H9 (cell line): ENCODE results near the gene ZSCAN22. TPM values are rescaled to one million over a fixed set of nuclear protein-coding genes. Genes with fewer than 3 reads are reported as not detected.

ENCODE experiments used
- DNase-seq: peaks from one replicate; pipeline ENCODE4 v3.0.0-alpha.2; 2017
- H2AFZ ChIP-seq: one replicate; pipeline ENCODE4 v1.6.1; 2013; ENCODE audit warnings: mild to moderate bottlenecking, low read length, control low read depth, moderate library complexity
- H2AK5ac ChIP-seq: 2 replicates; pipeline ENCODE4 v1.6.1; 2013; ENCODE audit warnings: low read length, control low read depth, mixed read lengths; ENCODE audit not compliant: insufficient read length
- H2BK120ac ChIP-seq: one replicate; pipeline ENCODE4 v1.6.1; 2013; ENCODE audit warnings: low read depth, mild to moderate bottlenecking, low read length, control low read depth, inconsistent platforms; ENCODE audit not compliant: poor library complexity, severe bottlenecking
- H2BK12ac ChIP-seq: 2 replicates; pipeline ENCODE4 v1.6.1; 2013; ENCODE audit warnings: low read length, control low read depth, mixed read lengths, low read depth; ENCODE audit not compliant: insufficient read length
- H2BK15ac ChIP-seq: 2 replicates; pipeline ENCODE4 v1.6.1; 2013; ENCODE audit warnings: low read depth, low read length, control low read depth
- H2BK20ac ChIP-seq: one replicate; pipeline ENCODE4 v1.6.1; 2013; ENCODE audit warnings: low read depth, mild to moderate bottlenecking, low read length, control low read depth, inconsistent platforms; ENCODE audit not compliant: poor library complexity, severe bottlenecking
- H2BK5ac ChIP-seq: 2 replicates; pipeline ENCODE4 v1.6.1; 2013; ENCODE audit warnings: low read length, control low read depth, mixed read lengths; ENCODE audit not compliant: insufficient read length
- H3K14ac ChIP-seq: 2 replicates; pipeline ENCODE4 v1.6.1; 2013; ENCODE audit warnings: low read length, control low read depth; ENCODE audit not compliant: insufficient read depth
- H3K18ac ChIP-seq: 2 replicates; pipeline ENCODE4 v1.6.1; 2013; ENCODE audit warnings: low read depth, mild to moderate bottlenecking, mixed read lengths, low read length, control low read depth; ENCODE audit not compliant: insufficient read length
- H3K23ac ChIP-seq: 2 replicates; pipeline ENCODE4 v1.6.1; 2013; ENCODE audit warnings: low read length, control low read depth, mixed read lengths, low read depth; ENCODE audit not compliant: insufficient read length
- H3K23me2 ChIP-seq: 2 replicates; pipeline ENCODE4 v1.6.1; 2013; ENCODE audit warnings: low read depth, mild to moderate bottlenecking, mixed read lengths, low read length, control low read depth; ENCODE audit not compliant: insufficient read length, poor library complexity, severe bottlenecking
- H3K27ac ChIP-seq: 2 replicates; pipeline ENCODE4 v1.5.1; 2013; ENCODE audit warnings: low read length, control low read depth, mixed read lengths, low read depth; ENCODE audit not compliant: insufficient read length
- H3K27me3 ChIP-seq: 2 replicates; pipeline ENCODE4 v1.6.1; 2013; ENCODE audit warnings: low read length, control low read depth, inconsistent platforms; ENCODE audit not compliant: insufficient read depth
- H3K4ac ChIP-seq: 2 replicates; pipeline ENCODE4 v1.6.1; 2013; ENCODE audit warnings: low read depth, mild to moderate bottlenecking, control low read depth, inconsistent platforms, low read length, moderate library complexity
- H3K4me1 ChIP-seq: 2 replicates; pipeline ENCODE4 v1.6.1; 2013; ENCODE audit warnings: low read length, control low read depth, inconsistent platforms; ENCODE audit not compliant: insufficient read depth
- H3K4me2 ChIP-seq: 2 replicates; pipeline ENCODE4 v1.6.1; 2013; ENCODE audit warnings: low read length, control low read depth, mixed read lengths; ENCODE audit not compliant: insufficient read length, insufficient read depth
- H3K56ac ChIP-seq: 2 replicates; pipeline ENCODE4 v1.6.1; 2013; ENCODE audit warnings: low read depth, mild to moderate bottlenecking, mixed read lengths, low read length, control low read depth; ENCODE audit not compliant: insufficient read length
- H3K79me1 ChIP-seq: 2 replicates; pipeline ENCODE4 v1.6.1; 2013; ENCODE audit warnings: low read depth, mild to moderate bottlenecking, moderate library complexity, low read length, control low read depth, inconsistent platforms; ENCODE audit not compliant: insufficient read depth, poor library complexity, severe bottlenecking
- H3K79me2 ChIP-seq: 2 replicates; pipeline ENCODE4 v1.6.1; 2013; ENCODE audit warnings: low read length, control low read depth, inconsistent platforms; ENCODE audit not compliant: insufficient read depth
- H3K9ac ChIP-seq: 2 replicates; pipeline ENCODE4 v1.6.1; 2013; ENCODE audit warnings: low read length, control low read depth, mixed read lengths; ENCODE audit not compliant: insufficient read length; ENCODE audit errors: extremely low read depth
- H3K9me3 ChIP-seq: one replicate; pipeline ENCODE4 v1.6.1; 2013; ENCODE audit warnings: low read depth, low read length, inconsistent platforms; ENCODE audit not compliant: control insufficient read depth
- H3T11ph ChIP-seq: one replicate; pipeline ENCODE4 v1.6.1; 2013; ENCODE audit warnings: mild to moderate bottlenecking, low read length, control low read depth, inconsistent platforms
- H4K20me1 ChIP-seq: one replicate; pipeline ENCODE4 v1.6.1; 2013; ENCODE audit not compliant: control insufficient read depth, insufficient read length, insufficient read depth
- H4K5ac ChIP-seq: 2 replicates; pipeline ENCODE4 v1.6.1; 2013; ENCODE audit warnings: low read depth, mild to moderate bottlenecking, mixed read lengths, low read length, control low read depth; ENCODE audit not compliant: insufficient read length
- H4K8ac ChIP-seq: replicated peaks from 2 replicates; pipeline ENCODE4 v1.6.1; 2013; ENCODE audit warnings: low read length, control low read depth, mixed read lengths, low read depth; ENCODE audit not compliant: insufficient read length
- H4K91ac ChIP-seq: 2 replicates; pipeline ENCODE4 v1.6.1; 2013; ENCODE audit warnings: low read depth, mild to moderate bottlenecking, moderate library complexity, mixed read lengths, low read length, control low read depth; ENCODE audit not compliant: insufficient read length
- H3K27ac Mint-ChIP-seq, 3 experiments: 2 replicates in 2 of 3; 3 replicates in 1 of 3; pipeline ENCODE4 v1.8.0; 2020 to 2021; ENCODE audit warnings: mixed read lengths in 3 of 3, mild to moderate bottlenecking in 1 of 3, moderate library complexity in 1 of 3
- H3K27me3 Mint-ChIP-seq: 2 replicates; pipeline ENCODE4 v1.8.0; 2021; ENCODE audit warnings: low read depth, mild to moderate bottlenecking, moderate library complexity, mixed read lengths
- H3K36me3 Mint-ChIP-seq, 3 experiments: 2 replicates in 2 of 3; 3 replicates in 1 of 3; pipeline ENCODE4 v1.8.0; 2020 to 2021; ENCODE audit warnings: low read depth in 3 of 3, mixed read lengths in 3 of 3; ENCODE audit not compliant: insufficient read depth in 1 of 3
- H3K4me1 Mint-ChIP-seq, 2 experiments: 2 replicates each; pipeline ENCODE4 v1.8.0; 2020; ENCODE audit warnings: mixed read lengths in 2 of 2
- H3K4me3 Mint-ChIP-seq, 2 experiments: 2 replicates in 1 of 2; 3 replicates in 1 of 2; pipeline ENCODE4 v1.8.0; 2020 to 2021; ENCODE audit warnings: mild to moderate bottlenecking in 2 of 2, mixed read lengths in 2 of 2, moderate library complexity in 1 of 2
- H3K9me3 Mint-ChIP-seq, 2 experiments: 2 replicates in 1 of 2; 3 replicates in 1 of 2; pipeline ENCODE4 v1.8.0; 2020; ENCODE audit warnings: mild to moderate bottlenecking in 2 of 2, mixed read lengths in 2 of 2, moderate library complexity in 1 of 2
- CTCF ChIP-seq: fragments of 200-600 bp; sonication (generic); conservative IDR thresholded peaks from 3 replicates; pipeline ENCODE4 v1.8.0; 2021; ENCODE audit warnings: antibody characterized with exemption, mild to moderate bottlenecking
- WGBS: extraction: QIAGEN DNeasy Blood & Tissue Kit; methylation state at CpG from one replicate; pipeline ENCODE4 v1.1.7; 2013; ENCODE audit warnings: missing lambda C conversion rate, low lambda C conversion rate, mixed read lengths; ENCODE audit not compliant: insufficient read length; ENCODE audit errors: extremely low coverage; 5-methylcytosine and 5-hydroxymethylcytosine counted together
- total RNA-seq: library from RNA; stranded (reverse); gene quantifications from 2 replicates; pipeline ENCODE4 v1.2.1, GENCODE V29; 2021

ZSCAN22 gene
- total RNA-seq, 1 experiment from 2014 or later, result 4.8 TPM

DNA sequence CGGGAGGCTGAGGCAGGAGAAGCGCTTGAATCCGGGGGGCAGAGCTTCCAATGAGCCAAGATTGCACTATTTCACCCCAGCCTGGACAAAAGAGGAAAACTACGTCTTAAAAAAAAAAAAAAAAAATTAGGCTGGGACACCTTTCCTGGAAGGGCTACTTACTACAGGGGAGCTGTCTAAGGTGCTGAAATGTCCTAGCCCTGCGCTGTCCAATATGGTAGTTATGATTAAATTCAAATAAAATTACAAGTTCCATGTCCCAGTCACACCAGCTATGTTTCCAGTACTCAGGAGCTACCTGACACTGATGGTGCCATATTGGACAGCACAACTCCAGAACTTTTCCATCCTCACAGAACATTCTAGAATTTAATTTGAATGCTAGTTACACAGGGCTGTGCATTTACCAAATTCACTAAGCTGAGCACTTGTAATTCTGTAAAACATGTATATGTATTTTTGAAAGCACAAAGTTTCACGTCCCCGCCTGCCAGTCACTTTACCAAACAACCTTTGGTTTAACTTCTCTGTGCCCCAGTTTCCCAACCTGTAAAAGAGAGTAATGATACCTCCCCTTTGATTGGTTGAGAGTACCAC is 9.2 kb upstream of the ZSCAN22 start:
- H3K79me1 ChIP-seq, result no peaks in the 10 kb centered on the region
- Mint-ChIP-seq H3K27ac (no peak overlapping the region), H3K36me3 (peaks cover 16 to 32% (median 30%) of the 10 kb centered on the region in 3 experiments), H3K9me3 (no peaks in the 10 kb centered on the region), H3K27me3 (no peaks in the 10 kb centered on the region), H3K4me3 (no peak overlapping the region), H3K4me1 (no peaks in the 10 kb centered on the region)
- TF ChIP-seq CTCF, result no peak
- no peak overlapping the region for H4K5ac ChIP-seq
- H3K56ac ChIP-seq, result no peak overlapping the region
- H2AFZ ChIP-seq, result no peak overlapping the region
- no peak overlapping the region for H2BK5ac ChIP-seq
- H2BK120ac ChIP-seq, result no peak overlapping the region
- H3K23me2 ChIP-seq, result no peaks in the 10 kb centered on the region
- no peak overlapping the region for H2AK5ac ChIP-seq
- H3K79me2 ChIP-seq, result no peaks in the 10 kb centered on the region
- H2BK12ac ChIP-seq, result no peak overlapping the region
- no peak overlapping the region for H3K27ac ChIP-seq
- H3T11ph ChIP-seq, result no peak overlapping the region
- H2BK15ac ChIP-seq, result no peak overlapping the region
- no peak overlapping the region for H4K8ac ChIP-seq
- H3K4ac ChIP-seq, result no peak overlapping the region
- H3K18ac ChIP-seq, result no peak overlapping the region
- no peaks in the 10 kb centered on the region for H3K27me3 ChIP-seq
- H3K23ac ChIP-seq, result no peak overlapping the region
- no CpG with 5 or more reads among the region's 7 CpGs for WGBS
- no peak overlapping the region for H3K14ac ChIP-seq
- H3K9ac ChIP-seq, result no peak overlapping the region
- H2BK20ac ChIP-seq, result no peak overlapping the region
- no peaks in the 10 kb centered on the region for H4K20me1 ChIP-seq
- no peaks in the 10 kb centered on the region for H3K9me3 ChIP-seq
- no peak overlapping the region for H3K4me2 ChIP-seq
- DNase-seq, result no peak
- H4K91ac ChIP-seq, result no peak overlapping the region
- no peaks in the 10 kb centered on the region for H3K4me1 ChIP-seq
